Stimulated activated naive B cell treated with anti-CD40 and anti-IgM and Interleukin-4, amounts not matched to agents 10 μg/mL and 1 μg/mL and 100 μg/mL, for 72 hours (primary cell): ENCODE measurements around the gene KSR2.
A peak's percentile ranks its signal among the peaks of the same experiment; 100 is the strongest.
"Not testable (repeated sequence)": the region's sequence is repeated elsewhere in the genome, so short reads cannot be mapped to it uniquely, and the experiment has no call there.

Experiments
- ATAC-seq, 2 donors: fragments of 150-1000 bp; cut with Tn5 transposase; replicated peaks; 2 replicates each; pipeline ENCODE4 v1.10.0; 2021; ENCODE audit warnings: moderate library complexity in 1 of 2
- DNase-seq: peaks from one replicate; pipeline ENCODE4 v3.0.0; 2021
- H3K27ac Mint-ChIP-seq: one replicate; pipeline ENCODE4 v1.8.0; 2022; ENCODE audit warnings: mild to moderate bottlenecking, mixed read lengths
- H3K27me3 Mint-ChIP-seq, 2 donors: one replicate each; pipeline ENCODE4 v1.8.0; 2022; ENCODE audit warnings: mixed read lengths in 2 of 2
- H3K36me3 Mint-ChIP-seq, 2 donors: one replicate each; pipeline ENCODE4 v1.8.0; 2022; ENCODE audit warnings: mixed read lengths in 2 of 2, mild to moderate bottlenecking in 1 of 2
- H3K4me1 Mint-ChIP-seq, 2 donors: one replicate each; pipeline ENCODE4 v1.8.0; 2022; ENCODE audit warnings: mixed read lengths in 2 of 2, mild to moderate bottlenecking in 1 of 2
- H3K4me3 Mint-ChIP-seq, 2 donors: one replicate each; pipeline ENCODE4 v1.8.0; 2022; ENCODE audit warnings: mild to moderate bottlenecking in 2 of 2, mixed read lengths in 2 of 2, moderate library complexity in 1 of 2
- H3K9me3 Mint-ChIP-seq, 2 donors: one replicate each; pipeline ENCODE4 v1.8.0; 2022; ENCODE audit warnings: mixed read lengths in 2 of 2, mild to moderate bottlenecking in 1 of 2

KSR2 gene

GRCh38 chr12:117829108-117829507, 139.7 kb downstream of the KSR2 start:
- Mint-ChIP-seq H3K27ac (no peak overlapping the region), H3K36me3 (peaks cover 0 to 4% of the 10 kb centered on the region in 2 donors), H3K27me3 (no peaks in the 10 kb centered on the region), H3K9me3 (peaks cover 8 to 9% of the 10 kb centered on the region in 2 donors), H3K4me3 (no peak overlapping the region), H3K4me1 (no peaks in the 10 kb centered on the region)
- DNase-seq (no peak), ATAC-seq (no peak)

- no peak overlapping the region for H3K4me3 Mint-ChIP-seq
- peaks cover 6% of the 10 kb centered on the region in 2 donors for H3K27me3 Mint-ChIP-seq
- DNase-seq (no peak), ATAC-seq (no peak)
- H3K4me1 Mint-ChIP-seq, result no peaks in the 10 kb centered on the region
- peaks cover 9% of the 10 kb centered on the region in 2 donors for H3K9me3 Mint-ChIP-seq
- peaks cover 0 to 4% of the 10 kb centered on the region in 2 donors for H3K36me3 Mint-ChIP-seq
- no peak overlapping the region for H3K27ac Mint-ChIP-seq
These were observed 141.1 kb downstream of the KSR2 start for GRCh38 chr12:117827660-117828059.

- ATAC-seq (no peak), DNase-seq (no peak)
- H3K4me3 Mint-ChIP-seq, result no peak overlapping the region
- H3K27ac Mint-ChIP-seq, result no peak overlapping the region
- H3K9me3 Mint-ChIP-seq, result peaks cover 9% of the 10 kb centered on the region in 2 donors
- no peaks in the 10 kb centered on the region for H3K4me1 Mint-ChIP-seq
- H3K36me3 Mint-ChIP-seq, result peaks cover 0 to 4% of the 10 kb centered on the region in 2 donors
- H3K27me3 Mint-ChIP-seq, result peaks cover 6% of the 10 kb centered on the region in 2 donors
These were observed 143.0 kb downstream of the KSR2 start for GRCh38 chr12:117825827-117826226.

- no peak for ATAC-seq
- no peak for DNase-seq
- Mint-ChIP-seq H3K4me3 (no peak overlapping the region), H3K36me3 (no peaks in the 10 kb centered on the region), H3K27me3 (peaks cover 14 to 25% of the 10 kb centered on the region in 2 donors), H3K4me1 (no peaks in the 10 kb centered on the region), H3K27ac (no peak overlapping the region), H3K9me3 (peaks cover 0 to 1% of the 10 kb centered on the region in 2 donors)
These were observed 147.2 kb downstream of the KSR2 start for GRCh38 chr12:117821480-117822175.

GRCh38 chr12:117820216-117820907, 148.4 kb downstream of the KSR2 start:
- H3K4me3 Mint-ChIP-seq, result no peak overlapping the region
- H3K36me3 Mint-ChIP-seq, result no peaks in the 10 kb centered on the region
- H3K27ac Mint-ChIP-seq, result no peak overlapping the region
- H3K4me1 Mint-ChIP-seq, result no peaks in the 10 kb centered on the region
- peaks cover 14 to 25% of the 10 kb centered on the region in 2 donors for H3K27me3 Mint-ChIP-seq
- peaks cover 4 to 6% of the 10 kb centered on the region in 2 donors for H3K9me3 Mint-ChIP-seq
- DNase-seq (no peak), ATAC-seq (no peak)

- Mint-ChIP-seq H3K4me3 (no peak overlapping the region), H3K27me3 (peaks cover 14 to 25% of the 10 kb centered on the region in 2 donors), H3K27ac (no peak overlapping the region), H3K4me1 (no peaks in the 10 kb centered on the region), H3K9me3 (peaks cover 4 to 7% of the 10 kb centered on the region in 2 donors), H3K36me3 (no peaks in the 10 kb centered on the region)
- ATAC-seq (no peak), DNase-seq (no peak)
These were observed 149.6 kb downstream of the KSR2 start for GRCh38 chr12:117819160-117819559.

- peaks cover 6 to 7% of the 10 kb centered on the region in 2 donors for H3K9me3 Mint-ChIP-seq
- DNase-seq (no peak), ATAC-seq (no peak)
- H3K27me3 Mint-ChIP-seq, result peaks cover 14 to 25% of the 10 kb centered on the region in 2 donors
- H3K4me1 Mint-ChIP-seq, result no peaks in the 10 kb centered on the region
- no peaks in the 10 kb centered on the region for H3K36me3 Mint-ChIP-seq
- no peak overlapping the region for H3K4me3 Mint-ChIP-seq
- no peak overlapping the region for H3K27ac Mint-ChIP-seq
These were observed 150.4 kb downstream of the KSR2 start for GRCh38 chr12:117818400-117818799.

GRCh38 chr12:117809509-117809908, 159.3 kb downstream of the KSR2 start:
- peaks cover 20 to 23% of the 10 kb centered on the region in 2 donors for H3K27me3 Mint-ChIP-seq
- no peak overlapping the region for H3K27ac Mint-ChIP-seq
- peaks cover 0 to 2% of the 10 kb centered on the region in 2 donors for H3K9me3 Mint-ChIP-seq
- no peak overlapping the region for H3K4me3 Mint-ChIP-seq
- H3K4me1 Mint-ChIP-seq, result no peaks in the 10 kb centered on the region
- no peaks in the 10 kb centered on the region for H3K36me3 Mint-ChIP-seq
- DNase-seq, result no peak
- ATAC-seq, result no peak

GRCh38 chr12:117807946-117808345, 160.8 kb downstream of the KSR2 start:
- no peak overlapping the region for H3K4me3 Mint-ChIP-seq
- H3K27ac Mint-ChIP-seq, result peak overlapping the region; percentile 37
- ATAC-seq (no peak), DNase-seq (no peak)
- H3K36me3 Mint-ChIP-seq, result no peaks in the 10 kb centered on the region
- H3K27me3 Mint-ChIP-seq, result peaks cover 20 to 23% of the 10 kb centered on the region in 2 donors
- no peaks in the 10 kb centered on the region for H3K4me1 Mint-ChIP-seq
- no peaks in the 10 kb centered on the region for H3K9me3 Mint-ChIP-seq

- Mint-ChIP-seq H3K4me3 (no peak overlapping the region), H3K36me3 (no peaks in the 10 kb centered on the region), H3K27me3 (peaks cover 20 to 23% of the 10 kb centered on the region in 2 donors), H3K9me3 (no peaks in the 10 kb centered on the region), H3K4me1 (no peaks in the 10 kb centered on the region), H3K27ac (no peak overlapping the region)
- ATAC-seq (no peak), DNase-seq (no peak)
These were observed 161.4 kb downstream of the KSR2 start for GRCh38 chr12:117807355-117807754.

- H3K4me3 Mint-ChIP-seq, result no peak overlapping the region
- no peak overlapping the region for H3K27ac Mint-ChIP-seq
- H3K36me3 Mint-ChIP-seq, result no peaks in the 10 kb centered on the region
- no peak for ATAC-seq
- DNase-seq, result no peak
- H3K9me3 Mint-ChIP-seq, result no peaks in the 10 kb centered on the region
- H3K4me1 Mint-ChIP-seq, result no peaks in the 10 kb centered on the region
- peaks cover 20 to 21% of the 10 kb centered on the region in 2 donors for H3K27me3 Mint-ChIP-seq
These were observed 162.9 kb downstream of the KSR2 start for GRCh38 chr12:117805865-117806264.

GRCh38 chr12:117803001-117803400, 165.8 kb downstream of the KSR2 start:
- ATAC-seq, result no peak
- H3K36me3 Mint-ChIP-seq, result no peaks in the 10 kb centered on the region
- no peak overlapping the region for H3K4me3 Mint-ChIP-seq
- H3K27ac Mint-ChIP-seq, result no peak overlapping the region
- no peak for DNase-seq
- peaks cover 0 to 3% of the 10 kb centered on the region in 2 donors for H3K9me3 Mint-ChIP-seq
- no peaks in the 10 kb centered on the region for H3K4me1 Mint-ChIP-seq
- H3K27me3 Mint-ChIP-seq, result no peaks in the 10 kb centered on the region

- H3K4me1 Mint-ChIP-seq, ATAC-seq, H3K9me3 Mint-ChIP-seq, H3K27me3 Mint-ChIP-seq, DNase-seq, H3K36me3 Mint-ChIP-seq, H3K27ac Mint-ChIP-seq, H3K4me3 Mint-ChIP-seq: not testable (repeated sequence)
These were observed 168.1 kb downstream of the KSR2 start for GRCh38 chr12:117800711-117801110.

- H3K27ac Mint-ChIP-seq, result no peak overlapping the region
- H3K36me3 Mint-ChIP-seq, result no peaks in the 10 kb centered on the region
- peaks cover 0 to 8% of the 10 kb centered on the region in 2 donors for H3K9me3 Mint-ChIP-seq
- no peaks in the 10 kb centered on the region for H3K4me1 Mint-ChIP-seq
- H3K4me3 Mint-ChIP-seq, result no peak overlapping the region
- ATAC-seq (no peak), DNase-seq (no peak)
- H3K27me3 Mint-ChIP-seq, result no peaks in the 10 kb centered on the region
These were observed 171.6 kb downstream of the KSR2 start for GRCh38 chr12:117797202-117797601.

GRCh38 chr12:117792877-117793424, 175.8 kb downstream of the KSR2 start:
- Mint-ChIP-seq H3K4me1 (no peaks in the 10 kb centered on the region), H3K4me3 (no peak overlapping the region), H3K27ac (no peak overlapping the region), H3K36me3 (no peaks in the 10 kb centered on the region), H3K9me3 (peaks cover 0 to 5% of the 10 kb centered on the region in 2 donors), H3K27me3 (no peaks in the 10 kb centered on the region)
- no peak for ATAC-seq
- no peak for DNase-seq
